SK-N-SH (cell line): ENCODE data around the gene DENND1A. TPM values are rescaled to one million over a fixed set of nuclear protein-coding genes. Genes with fewer than 3 reads are reported as not detected.

Experiments
- CTCF ChIA-PET: fragments of 300-600, 350-600 bp; formaldehyde crosslinking; extraction: SDS; loops from one replicate; lab custom pipeline; 2021; lab: Yijun Ruan, JAX
- POLR2A ChIA-PET: fragments of 350-600 bp; sonication (Branson Sonifier 250); formaldehyde crosslinking; extraction: SDS; loops from one replicate; lab custom pipeline; 2020; ENCODE audit warnings: antibody characterized with exemption, inconsistent platforms; lab: Yijun Ruan, JAX
- DNase-seq: peaks from one replicate; pipeline ENCODE4 v3.0.0; 2012
- H2AFZ ChIP-seq: fragments of 200-600 bp; sonication (generic); 2 replicates; pipeline ENCODE4 v1.8.1; 2016; ENCODE audit warnings: antibody characterized with exemption, mild to moderate bottlenecking, low read depth
- H3F3A ChIP-seq: fragments of 200-600 bp; sonication (generic); replicated peaks from 2 replicates; pipeline ENCODE3; 2016; ENCODE audit warnings: antibody characterized with exemption, mild to moderate bottlenecking; ENCODE audit not compliant: insufficient read depth
- H3K27ac ChIP-seq, 2 experiments: fragments of 200-500 bp in 1 of 2; fragments of 200-600 bp in 1 of 2; sonication (Bioruptor generic) in 1 of 2; sonication (generic), shearing (Covaris generic) in 1 of 2; 2 replicates each; pipeline versions ENCODE4 v1.5.1 to v1.6.1; 2014 to 2016; ENCODE audit warnings: low read depth in 2 of 2, inconsistent platforms in 1 of 2, low read length in 1 of 2, mild to moderate bottlenecking in 1 of 2, mixed read lengths in 1 of 2
- H3K27me3 ChIP-seq: fragments of 200-600 bp; sonication (generic), shearing (Covaris generic); 2 replicates; pipeline ENCODE4 v1.6.1; 2016; ENCODE audit warnings: mixed run types; ENCODE audit not compliant: insufficient read depth
- H3K36me3 ChIP-seq, 2 experiments: fragments of 200-500 bp in 1 of 2; fragments of 200-600 bp in 1 of 2; sonication (Bioruptor generic) in 1 of 2; sonication (generic) in 1 of 2; replicated peaks in 1 of 2; 2 replicates each; pipeline versions ENCODE3 to v1.5.1; 2014 to 2016; ENCODE audit warnings: low read length in 1 of 2, mild to moderate bottlenecking in 1 of 2; ENCODE audit not compliant: insufficient read depth in 2 of 2, control insufficient read depth in 1 of 2
- H3K4me1 ChIP-seq, 2 experiments: fragments of 200-500 bp in 1 of 2; fragments of 200-600 bp in 1 of 2; sonication (Bioruptor generic) in 1 of 2; sonication (generic), shearing (Covaris generic) in 1 of 2; 2 replicates each; pipeline versions ENCODE4 v1.5.1 to v1.6.1; 2014 to 2016; ENCODE audit warnings: low read depth in 1 of 2, low read length in 1 of 2, mixed run types in 1 of 2; ENCODE audit not compliant: insufficient read depth in 2 of 2, control insufficient read depth in 1 of 2
- H3K4me2 ChIP-seq: fragments of 200-600 bp; sonication (generic), shearing (Covaris generic); 2 replicates; pipeline ENCODE4 v1.6.1; 2017; ENCODE audit warnings: mixed run types
- H3K4me3 ChIP-seq, 2 experiments: fragments of 200-500 bp in 1 of 2; fragments of 200-600 bp in 1 of 2; sonication (Bioruptor generic) in 1 of 2; sonication (generic), shearing (Covaris generic) in 1 of 2; 2 replicates each; pipeline versions ENCODE4 v1.5.1 to v1.8.1; 2014 to 2016; ENCODE audit warnings: low read depth in 2 of 2, inconsistent platforms in 1 of 2, low read length in 1 of 2, mild to moderate bottlenecking in 1 of 2, mixed read lengths in 1 of 2, moderate library complexity in 1 of 2
- H3K79me2 ChIP-seq: fragments of 200-600 bp; sonication (generic); 2 replicates; pipeline ENCODE4 v1.8.1; 2017; ENCODE audit warnings: mild to moderate bottlenecking; ENCODE audit not compliant: insufficient read depth
- H3K9ac ChIP-seq: fragments of 200-600 bp; sonication (generic); 2 replicates; pipeline ENCODE4 v1.6.1; 2017; ENCODE audit warnings: mixed run types
- H3K9me2 ChIP-seq: fragments of 200-600 bp; sonication (generic); 2 replicates; pipeline ENCODE4 v1.6.1; 2017; ENCODE audit warnings: mixed run types
- H3K9me3 ChIP-seq: fragments of 200-600 bp; sonication (generic); 2 replicates; pipeline ENCODE4 v1.6.1; 2017; ENCODE audit warnings: mixed run types, mild to moderate bottlenecking, moderate library complexity
- H4K20me1 ChIP-seq: fragments of 200-600 bp; sonication (generic); 2 replicates; pipeline ENCODE4 v1.6.1; 2017; ENCODE audit warnings: mild to moderate bottlenecking, mixed run types; ENCODE audit not compliant: insufficient read depth
- ELF1 ChIP-seq: IDR thresholded peaks from 2 replicates; pipeline ENCODE4 v1.4.0; 2012
- EP300 ChIP-seq, 2 experiments: IDR thresholded peaks; 2 replicates each; pipeline versions ENCODE4 v1.4.0 to v1.6.1; 2012; ENCODE audit warnings: borderline replicate concordance in 1 of 2, low read depth in 1 of 2, low read length in 1 of 2
- FOXJ3 ChIP-seq: sonication (generic); formaldehyde crosslinking; IDR thresholded peaks from 2 replicates; pipeline ENCODE4 v1.5.1; 2020; ENCODE audit warnings: mild to moderate bottlenecking, missing genetic modification reagents
- FOXM1 ChIP-seq: IDR thresholded peaks from 2 replicates; pipeline ENCODE4 v1.4.0; 2012; ENCODE audit warnings: low read depth, mild to moderate bottlenecking
- GATA2 ChIP-seq: sonication (generic); formaldehyde crosslinking; IDR thresholded peaks from 2 replicates; pipeline ENCODE4 v1.5.0; 2020; ENCODE audit warnings: mild to moderate bottlenecking, missing genetic modification reagents
- MXI1 ChIP-seq: IDR thresholded peaks from 2 replicates; pipeline ENCODE4 v1.6.1; 2012; ENCODE audit warnings: mild to moderate bottlenecking, low read depth, low read length, improper control_type of control experiment
- NRF1 ChIP-seq: IDR thresholded peaks from 2 replicates; pipeline ENCODE4 v1.6.1; 2012; ENCODE audit warnings: low read depth, mild to moderate bottlenecking, low read length
- RAD21 ChIP-seq: IDR thresholded peaks from 2 replicates; pipeline ENCODE4 v1.6.1; 2012; ENCODE audit warnings: mild to moderate bottlenecking, low read length
- RCOR1 ChIP-seq: fragments of 150-350 bp; IDR thresholded peaks from 2 replicates; pipeline ENCODE4 v1.6.1; 2017; ENCODE audit warnings: antibody characterized with exemption, low read length
- REST ChIP-seq: IDR thresholded peaks from 2 replicates; pipeline ENCODE4 v1.6.1; 2012; ENCODE audit warnings: mild to moderate bottlenecking, low read depth, low read length, moderate library complexity
- RXRA ChIP-seq: IDR thresholded peaks from 2 replicates; pipeline ENCODE4 v1.4.0; 2012; ENCODE audit warnings: low read depth, mild to moderate bottlenecking, borderline replicate concordance
- SMC3 ChIP-seq: IDR thresholded peaks from 2 replicates; pipeline ENCODE4 v1.6.1; 2012; ENCODE audit warnings: low read depth, low read length, improper control_type of control experiment
- TCF12 ChIP-seq: IDR thresholded peaks from 2 replicates; pipeline ENCODE4 v1.4.0; 2012
- USF1 ChIP-seq: IDR thresholded peaks from 2 replicates; pipeline ENCODE4 v1.4.0; 2012; ENCODE audit warnings: low read depth, borderline replicate concordance
- WGBS: methylation state at CpG from one replicate; pipeline ENCODE4 v1.1.6; 2017; ENCODE audit warnings: low lambda C conversion rate; 5-methylcytosine and 5-hydroxymethylcytosine counted together
- polyA plus RNA-seq, 3 experiments: library from polyadenylated mRNA; depleted of rRNA; stranded (reverse); fragments of >200 nt; gene quantifications; 2 replicates each; pipeline ENCODE4 v1.2.3, GENCODE V29; 2012
- TF ChIP-seq, protein P1 (sequence below): IDR thresholded peaks from 2 replicates; pipeline ENCODE4 v1.4.0; 2012; ENCODE audit warnings: low read depth, borderline replicate concordance

The DENND1A gene
- polyA plus RNA-seq, 1 of the 3 experiments (the other 2 are of a cell fraction) = 25.4 TPM

- no peaks in the 10 kb centered on the region for H3K9me2 ChIP-seq
- H2AFZ ChIP-seq = no peak overlapping the region
- H3K4me3 ChIP-seq = no peak overlapping the region
- no peak for TF ChIP-seq MXI1
- TF ChIP-seq ELF1 = no peak
- TF ChIP-seq USF1 = no peak
- TF ChIP-seq NRF1 = no peak
- TF ChIP-seq RCOR1 = no peak
- no peak for TF ChIP-seq RXRA
- TF ChIP-seq, protein P1, sequence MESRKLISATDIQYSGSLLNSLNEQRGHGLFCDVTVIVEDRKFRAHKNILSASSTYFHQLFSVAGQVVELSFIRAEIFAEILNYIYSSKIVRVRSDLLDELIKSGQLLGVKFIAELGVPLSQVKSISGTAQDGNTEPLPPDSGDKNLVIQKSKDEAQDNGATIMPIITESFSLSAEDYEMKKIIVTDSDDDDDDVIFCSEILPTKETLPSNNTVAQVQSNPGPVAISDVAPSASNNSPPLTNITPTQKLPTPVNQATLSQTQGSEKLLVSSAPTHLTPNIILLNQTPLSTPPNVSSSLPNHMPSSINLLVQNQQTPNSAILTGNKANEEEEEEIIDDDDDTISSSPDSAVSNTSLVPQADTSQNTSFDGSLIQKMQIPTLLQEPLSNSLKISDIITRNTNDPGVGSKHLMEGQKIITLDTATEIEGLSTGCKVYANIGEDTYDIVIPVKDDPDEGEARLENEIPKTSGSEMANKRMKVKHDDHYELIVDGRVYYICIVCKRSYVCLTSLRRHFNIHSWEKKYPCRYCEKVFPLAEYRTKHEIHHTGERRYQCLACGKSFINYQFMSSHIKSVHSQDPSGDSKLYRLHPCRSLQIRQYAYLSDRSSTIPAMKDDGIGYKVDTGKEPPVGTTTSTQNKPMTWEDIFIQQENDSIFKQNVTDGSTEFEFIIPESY = no peak
- no peak for TF ChIP-seq FOXJ3 (CRISPR knock-in tag)
- TF ChIP-seq SMC3 = no peak
- no peak for TF ChIP-seq FOXM1
- no peak for TF ChIP-seq REST
- no peak for TF ChIP-seq GATA2 (CRISPR knock-in tag)
- TF ChIP-seq EP300 (IDR thresholded peaks at IDR 0.05; ENCODE audit: borderline replicate concordance in 1 of 2, low read depth in 1 of 2, low read length in 1 of 2) = no peak
- no peak for TF ChIP-seq RAD21
- TF ChIP-seq TCF12 = no peak
- H3F3A ChIP-seq = peaks cover 13% of the 10 kb centered on the region
- DNase-seq = no peak
- no peaks in the 10 kb centered on the region for H3K36me3 ChIP-seq
- H3K27ac ChIP-seq = no peak overlapping the region
- ChIA-PET POLR2A (no interaction called here), CTCF (no interaction called here)
- H3K27me3 ChIP-seq = no peaks in the 10 kb centered on the region
- H3K4me2 ChIP-seq = no peak overlapping the region
- peaks cover 15 to 31% of the 10 kb centered on the region in 2 experiments; a peak in 3 of 4 replicates for H3K4me1 ChIP-seq
- peaks cover 39% of the 10 kb centered on the region for H3K79me2 ChIP-seq
- H3K9me3 ChIP-seq = no peaks in the 10 kb centered on the region
- WGBS = 94% methylated on average over 5 of the region's 5 CpGs
- H3K9ac ChIP-seq = no peak overlapping the region
- peaks cover 28% of the 10 kb centered on the region for H4K20me1 ChIP-seq
Observed at GRCh38 chr9:123924727-123925126, 5.2 kb downstream of the DENND1A start.
